GM12878 (cell line): ENCODE measurements around the gene ABHD17C. TPM values are rescaled to one million over a fixed set of nuclear protein-coding genes. Genes with fewer than 3 reads are reported as not detected.

Experiments
- ATAC-seq: fragments of 200-7000 bp; cut with Tn5 transposase; 3 replicates; pipeline ENCODE4 v1.9.1; 2020; ENCODE audit warnings: mild to moderate bottlenecking, moderate library complexity
- BruUV-seq: library from RNA; stranded (reverse); fragments of 400-500 nt; replicated peaks from 2 replicates; lab custom pipeline; 2021; lab: Mats Ljungman, UMichigan
- CTCF ChIA-PET: fragments of 300-600 bp; sonication (Branson Sonifier 250); formaldehyde crosslinking; extraction: SDS; loops from one replicate; lab custom pipeline; 2021; ENCODE audit warnings: inconsistent platforms; lab: Yijun Ruan, JAX
- POLR2A ChIA-PET: fragments of 350-600 bp; formaldehyde crosslinking; extraction: SDS; loops from one replicate; lab custom pipeline; 2021; ENCODE audit warnings: inconsistent platforms; lab: Charles Lee
- RAD21 ChIA-PET: fragments of 300-600 bp; sonication (Branson Sonifier 250); formaldehyde crosslinking; loops from one replicate; lab custom pipeline; 2023; ENCODE audit warnings: antibody characterized with exemption; ENCODE audit not compliant: unreplicated experiment; lab: Charles Lee
- SMC1A ChIA-PET: fragments of 300-600 bp; sonication (Branson Sonifier 250); formaldehyde crosslinking; loops from one replicate; lab custom pipeline; 2023; ENCODE audit not compliant: unreplicated experiment, uncharacterized antibody; lab: Charles Lee
- DNase-seq: peaks from one replicate; pipeline ENCODE4 v3.0.0-alpha.2; 2011; ENCODE audit warnings: low read depth, low spot score
- FAIRE-seq: peaks from 3 replicates; lab custom pipeline; 2011; peaks lifted over from hg19 to GRCh38; lab: Jason Lieb, UNC
- H2AFZ ChIP-seq: 2 replicates; pipeline ENCODE4 v1.6.0; 2011; ENCODE audit warnings: low read depth, low read length, control low read depth; ENCODE audit not compliant: control insufficient read depth
- H3K27ac ChIP-seq: 2 replicates; pipeline ENCODE4 v1.5.1; 2011; ENCODE audit warnings: control low read depth; ENCODE audit not compliant: control insufficient read depth, insufficient read depth
- H3K27me3 ChIP-seq, 2 experiments: replicated peaks in 1 of 2; 2 replicates each; pipeline versions ENCODE4 v1.6.0 to v1.6.1; 2011; ENCODE audit warnings: low read length in 1 of 2; ENCODE audit not compliant: control insufficient read depth in 2 of 2, insufficient read depth in 2 of 2
- H3K36me3 ChIP-seq, 2 experiments: 2 replicates each; pipeline ENCODE4 v1.5.1; 2011; ENCODE audit warnings: low read length in 1 of 2; ENCODE audit not compliant: control insufficient read depth in 2 of 2, insufficient read depth in 2 of 2
- H3K4me1 ChIP-seq: 2 replicates; pipeline ENCODE4 v1.6.1; 2011; ENCODE audit warnings: mild to moderate bottlenecking, low read length, moderate library complexity, mixed read lengths; ENCODE audit not compliant: control insufficient read depth, insufficient read depth
- H3K4me2 ChIP-seq: 2 replicates; pipeline ENCODE4 v1.6.0; 2011; ENCODE audit warnings: control low read depth; ENCODE audit not compliant: control insufficient read depth, insufficient read depth
- H3K4me3 ChIP-seq: fragments of 200-600 bp; sonication (generic); 2 replicates; pipeline ENCODE4 v1.5.1; 2016
- H3K79me2 ChIP-seq: 2 replicates; pipeline ENCODE4 v1.6.0; 2011; ENCODE audit warnings: low read length; ENCODE audit not compliant: control insufficient read depth, insufficient read depth
- H3K9ac ChIP-seq: 2 replicates; pipeline ENCODE4 v1.8.0; 2011; ENCODE audit warnings: low read length, control low read depth, mixed read lengths; ENCODE audit not compliant: control insufficient read depth, insufficient read depth
- H3K9me3 ChIP-seq: replicated peaks from 3 replicates; pipeline ENCODE4 v1.5.1; 2011; ENCODE audit warnings: mild to moderate bottlenecking, low read length; ENCODE audit not compliant: control insufficient read depth, insufficient read depth
- H4K20me1 ChIP-seq: 2 replicates; pipeline ENCODE4 v1.6.0; 2011; ENCODE audit not compliant: control insufficient read depth, insufficient read depth
- CBX3 ChIP-seq: fragments of 200-600 bp; sonication (generic); IDR thresholded peaks from 2 replicates; pipeline ENCODE4 v1.6.1; 2016; ENCODE audit warnings: low read depth, borderline replicate concordance
- IKZF2 ChIP-seq, 2 experiments: fragments of 450-650 bp; IDR thresholded peaks; 2 replicates each; pipeline ENCODE4 v1.6.1; 2017; ENCODE audit warnings: mild to moderate bottlenecking in 2 of 2, moderate library complexity in 2 of 2
- WGBS: methylation state at CpG from one replicate; pipeline ENCODE4 v1.1.6; 2016; ENCODE audit warnings: low lambda C conversion rate; ENCODE audit not compliant: insufficient replicate concordance, insufficient coverage; ENCODE audit errors: missing lambda C conversion rate; 5-methylcytosine and 5-hydroxymethylcytosine counted together
- in situ Hi-C: fragments of 300-500 bp; cut with MboI; formaldehyde crosslinking; loops from 9 replicates; pipeline ENCODE4 v1.14.3; 2018; ENCODE audit warnings: mixed read lengths
- intact Hi-C: fragments of 100-400 bp; cut with micrococcal nuclease; formaldehyde crosslinking; loops from one replicate; pipeline ENCODE4 v1.14.2; 2022; ENCODE audit not compliant: unreplicated experiment
- polyA plus RNA-seq, 11 experiments: library from polyadenylated mRNA; depleted of rRNA in 4 of 11; unstranded in 6 of 11; stranded (reverse) in 5 of 11; fragments of >200 nt; fragmentation: Nextera tagmentation in 4 of 11; fragmentation: Illumina TruSeq in 1 of 11; extraction: Ambion mirVana in 4 of 11; extraction: Trizol in 1 of 11; gene quantifications; 1 replicate in 1 of 11; 2 replicates in 10 of 11; pipeline versions ENCODE4 v1.2.1 to v1.2.3, GENCODE V29; 2011 to 2016; ENCODE audit warnings: inconsistent platforms in 2 of 11, missing spikeins in 2 of 11, low read depth in 1 of 11
- total RNA-seq, 4 experiments: library from RNA; depleted of rRNA in 3 of 4; stranded (reverse); fragments of >200 nt in 3 of 4; fragmentation: Illumina TruSeq in 1 of 4; extraction: Trizol in 1 of 4; gene quantifications; 2 replicates each; pipeline versions ENCODE4 v1.2.1 to v1.2.3, GENCODE V29; 2013 to 2021
- TF ChIP-seq, protein P1 (sequence below): fragments of 450-650 bp; IDR thresholded peaks from 2 replicates; pipeline ENCODE4 v1.6.1; 2016; ENCODE audit warnings: mild to moderate bottlenecking

ABHD17C gene
- total and polyA plus RNA-seq, 10 of the 15 experiments (the other 5 are each of a cell fraction or from before 2014, with no cell fraction given), result 0.92 to 11.4 (median 5.5) TPM

DNA sequence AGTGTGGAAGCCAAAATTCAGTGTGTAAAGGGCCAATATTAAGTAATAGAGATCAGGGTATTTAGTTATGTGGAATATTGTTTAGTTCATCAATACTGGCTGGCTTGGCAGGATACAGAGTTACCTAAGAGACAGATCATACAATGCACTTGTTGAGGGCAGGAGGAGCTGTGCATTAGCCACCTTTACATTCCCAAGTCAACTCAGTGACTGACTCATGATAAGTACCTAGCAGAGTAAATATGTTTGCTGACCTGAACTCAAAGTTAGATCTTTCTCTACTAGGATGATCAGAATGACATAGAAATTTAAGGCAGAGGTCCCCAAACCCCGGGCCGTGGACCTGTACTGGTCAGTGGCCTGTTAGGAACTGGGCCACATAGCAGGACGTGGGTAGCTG lies 3.5 kb upstream of the ABHD17C start:
- H4K20me1 ChIP-seq, result no peaks in the 10 kb centered on the region
- H3K79me2 ChIP-seq, result peaks cover 3% of the 10 kb centered on the region
- ChIA-PET RAD21 (interaction anchor here (1.9 kb wide), 1 partner anchor 17 kb away, joined by 6 read pairs; no protein-coding TSS in a partner anchor), SMC1A (interaction anchor here (0.8 kb wide), 1 partner anchor 17 kb away, joined by 4 read pairs; no protein-coding TSS in a partner anchor), POLR2A (no interaction called here), CTCF (interaction anchor here (1.3 kb wide), 1 partner anchor 84 kb away, joined by 3 read pairs; no protein-coding TSS in a partner anchor)
- no peaks in the 10 kb centered on the region for H3K36me3 ChIP-seq
- peaks cover 3% of the 10 kb centered on the region; the same call in 1 of the 2 replicates for H3K4me1 ChIP-seq
- H3K27ac ChIP-seq, result no peak overlapping the region
- no peak overlapping the region for H3K4me3 ChIP-seq
- H2AFZ ChIP-seq, result no peak overlapping the region
- intact Hi-C loops (no loop called here), in situ Hi-C loops (no loop called here)
- no peak for FAIRE-seq
- H3K4me2 ChIP-seq, result no peak overlapping the region
- no peaks in the 10 kb centered on the region for H3K9me3 ChIP-seq
- DNase-seq, result no peak
- no peak overlapping the region for H3K9ac ChIP-seq
- no peaks in the 10 kb centered on the region for H3K27me3 ChIP-seq
- WGBS, result 83% methylated on average over 3 of the region's 3 CpGs
- TF ChIP-seq, protein P1, sequence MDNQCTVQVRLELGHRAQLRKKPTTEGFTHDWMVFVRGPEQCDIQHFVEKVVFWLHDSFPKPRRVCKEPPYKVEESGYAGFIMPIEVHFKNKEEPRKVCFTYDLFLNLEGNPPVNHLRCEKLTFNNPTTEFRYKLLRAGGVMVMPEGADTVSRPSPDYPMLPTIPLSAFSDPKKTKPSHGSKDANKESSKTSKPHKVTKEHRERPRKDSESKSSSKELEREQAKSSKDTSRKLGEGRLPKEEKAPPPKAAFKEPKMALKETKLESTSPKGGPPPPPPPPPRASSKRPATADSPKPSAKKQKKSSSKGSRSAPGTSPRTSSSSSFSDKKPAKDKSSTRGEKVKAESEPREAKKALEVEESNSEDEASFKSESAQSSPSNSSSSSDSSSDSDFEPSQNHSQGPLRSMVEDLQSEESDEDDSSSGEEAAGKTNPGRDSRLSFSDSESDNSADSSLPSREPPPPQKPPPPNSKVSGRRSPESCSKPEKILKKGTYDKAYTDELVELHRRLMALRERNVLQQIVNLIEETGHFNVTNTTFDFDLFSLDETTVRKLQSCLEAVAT, result no peak
- no peak for TF ChIP-seq IKZF2 (IDR thresholded peaks at IDR 0.05)
- no peak for TF ChIP-seq CBX3
- BruUV-seq, result no TSS peak
- no peak for ATAC-seq
